Measurements from ENCODE around the gene PGAM2.
A peak's percentile ranks its signal among the peaks of the same experiment; 100 is the strongest.

The PGAM2 gene

GRCh38 chr7:44067064-44067951 lies 1.9 kb upstream of the PGAM2 start:
- Mint-ChIP-seq H3K36me3 (ENCODE audit: low read depth) (peaks cover 7% of the 10 kb centered on the region), H3K9me3 (no peaks in the 10 kb centered on the region), H3K4me3 (no peak overlapping the region), H3K4me1 (ENCODE audit: low read depth) (peaks cover 3% of the 10 kb centered on the region), H3K27me3 (ENCODE audit: low read depth) (no peaks in the 10 kb centered on the region), H3K27ac (peak overlapping the region; percentile 31)

- Mint-ChIP-seq H3K27me3 (ENCODE audit: low read depth) (no peaks in the 10 kb centered on the region), H3K4me1 (ENCODE audit: low read depth) (peaks cover 3% of the 10 kb centered on the region), H3K4me3 (no peak overlapping the region), H3K27ac (no peak overlapping the region), H3K9me3 (no peaks in the 10 kb centered on the region), H3K36me3 (ENCODE audit: low read depth) (peaks cover 8% of the 10 kb centered on the region)
Observed at GRCh38 chr7:44066494-44067063, 1.2 kb upstream of the PGAM2 start.

DNA sequence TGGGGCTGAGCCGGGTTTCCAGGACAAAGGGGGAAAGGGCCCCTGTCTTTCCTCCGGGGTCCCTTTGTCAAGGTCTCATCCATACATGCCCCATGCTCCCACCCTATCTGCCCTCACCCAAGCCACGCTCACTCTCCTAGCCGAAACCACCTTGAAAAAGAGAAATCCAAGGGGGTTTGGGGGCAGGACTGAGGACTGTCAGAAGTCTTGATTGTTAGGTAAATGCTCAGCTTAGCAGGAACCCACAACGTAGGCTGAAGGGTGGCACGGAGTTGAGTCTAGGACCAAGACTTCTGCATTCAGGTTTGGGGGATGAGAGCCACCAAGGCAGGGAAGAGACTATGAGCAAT lies 719 bp upstream of the PGAM2 start:
- Mint-ChIP-seq H3K27ac (peak overlapping the region; percentile 36), H3K4me1 (ENCODE audit: low read depth) (peaks cover 3% of the 10 kb centered on the region), H3K36me3 (ENCODE audit: low read depth) (peaks cover 10% of the 10 kb centered on the region), H3K9me3 (no peaks in the 10 kb centered on the region), H3K4me3 (no peak overlapping the region), H3K27me3 (ENCODE audit: low read depth) (no peaks in the 10 kb centered on the region)

DNA sequence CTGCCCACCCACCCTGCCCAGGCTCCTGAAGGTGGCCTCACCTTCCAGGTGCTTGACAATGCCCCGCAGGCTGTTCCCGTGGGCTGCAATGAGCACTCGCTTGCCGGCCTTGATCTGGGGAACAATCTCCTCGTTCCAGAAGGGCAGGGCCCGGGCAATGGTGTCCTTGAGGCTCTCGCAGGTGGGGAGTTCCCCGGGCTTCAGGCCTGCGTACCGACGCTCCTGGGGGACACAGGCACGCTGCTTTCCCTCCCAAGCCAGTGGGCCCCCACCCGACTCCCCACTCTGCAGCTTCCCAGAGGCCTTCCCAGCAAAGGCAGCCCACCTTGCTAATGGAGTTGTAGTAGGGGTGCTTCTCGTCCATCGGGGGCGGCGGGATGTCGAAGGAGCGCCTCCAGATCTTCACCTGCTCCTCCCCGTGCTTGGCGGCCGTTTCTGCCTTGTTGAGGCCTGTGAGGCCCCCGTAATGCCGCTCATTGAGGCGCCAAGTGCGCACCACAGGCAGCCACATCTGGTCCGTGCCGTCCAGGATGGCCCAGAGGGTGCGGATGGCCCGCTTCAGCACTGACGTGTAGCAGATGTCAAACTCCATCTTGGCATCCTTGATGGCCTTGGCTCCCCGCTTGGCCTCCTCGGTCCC lies 456 bp downstream of the PGAM2 start:
- no peak overlapping the region for H3K27ac Mint-ChIP-seq
- H3K27me3 Mint-ChIP-seq (ENCODE audit: low read depth) = no peaks in the 10 kb centered on the region
- H3K4me1 Mint-ChIP-seq (ENCODE audit: low read depth) = peaks cover 3% of the 10 kb centered on the region
- H3K36me3 Mint-ChIP-seq (ENCODE audit: low read depth) = peaks cover 10% of the 10 kb centered on the region
- H3K9me3 Mint-ChIP-seq = no peaks in the 10 kb centered on the region
- no peak overlapping the region for H3K4me3 Mint-ChIP-seq

DNA sequence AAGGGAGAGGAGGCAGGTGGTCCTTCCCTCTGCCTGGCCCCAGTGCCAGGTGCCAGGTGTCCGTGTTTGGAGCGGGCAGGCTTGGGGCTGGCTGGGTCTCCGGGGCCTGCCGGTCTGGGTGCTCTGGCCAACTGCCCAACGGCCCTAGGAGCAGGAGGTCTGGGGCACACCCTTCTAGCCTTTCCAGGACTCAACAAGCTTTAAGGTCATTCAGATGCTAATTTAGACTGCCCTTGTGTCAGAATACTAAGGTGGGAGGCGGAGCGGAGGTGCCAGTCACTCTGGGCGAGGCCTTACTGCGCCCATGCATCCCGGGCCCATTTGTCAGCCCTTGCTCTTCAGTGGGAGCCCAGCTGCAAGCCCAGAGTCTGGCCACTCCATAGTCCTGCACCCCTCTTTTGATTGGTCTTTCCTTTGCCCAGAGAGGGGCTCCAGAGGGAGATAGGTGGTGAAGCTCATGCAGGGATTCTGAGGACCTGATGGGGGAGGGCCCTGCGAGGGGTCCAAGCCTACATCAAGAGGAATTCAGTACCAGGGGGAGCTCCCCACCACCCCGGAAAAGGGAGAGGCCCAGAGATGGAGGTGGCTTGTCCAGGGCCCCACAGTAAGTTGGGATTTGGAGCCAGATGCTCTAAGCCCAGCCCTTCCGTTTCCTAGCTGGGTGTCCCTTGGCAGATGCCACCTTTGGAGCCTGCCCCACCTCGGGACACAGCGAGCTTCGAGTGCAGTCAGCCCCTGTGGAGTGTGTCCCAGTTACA lies 1.3 kb downstream of the PGAM2 start:
- no peaks in the 10 kb centered on the region for H3K27me3 Mint-ChIP-seq (ENCODE audit: low read depth)
- H3K4me3 Mint-ChIP-seq = no peak overlapping the region
- H3K4me1 Mint-ChIP-seq (ENCODE audit: low read depth) = peaks cover 3% of the 10 kb centered on the region
- no peaks in the 10 kb centered on the region for H3K9me3 Mint-ChIP-seq
- peaks cover 12% of the 10 kb centered on the region for H3K36me3 Mint-ChIP-seq (ENCODE audit: low read depth)
- no peak overlapping the region for H3K27ac Mint-ChIP-seq

DNA sequence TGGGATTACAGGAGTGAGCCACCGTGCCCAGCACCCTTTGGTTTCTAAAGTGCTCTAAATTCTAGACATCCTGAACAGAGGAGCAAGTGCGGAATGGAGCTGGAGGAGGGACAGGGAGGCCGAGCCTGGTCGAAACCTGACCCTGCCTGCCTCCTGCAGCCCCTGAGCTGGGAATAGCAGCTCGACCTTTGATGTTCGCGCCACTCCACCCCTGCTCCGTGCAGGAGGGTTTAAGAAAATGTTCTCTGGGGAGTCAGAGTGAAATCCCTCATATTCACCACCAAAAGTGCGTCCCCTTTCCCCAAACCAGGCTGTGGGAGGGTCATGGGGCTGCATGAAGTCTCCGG lies 1.8 kb downstream of the PGAM2 start:
- Mint-ChIP-seq H3K4me3 (no peak overlapping the region), H3K36me3 (ENCODE audit: low read depth) (peaks cover 17% of the 10 kb centered on the region), H3K4me1 (ENCODE audit: low read depth) (peaks cover 3% of the 10 kb centered on the region), H3K27ac (no peak overlapping the region), H3K9me3 (no peaks in the 10 kb centered on the region), H3K27me3 (ENCODE audit: low read depth) (no peaks in the 10 kb centered on the region)

- Mint-ChIP-seq H3K27me3 (ENCODE audit: low read depth) (no peaks in the 10 kb centered on the region), H3K4me1 (ENCODE audit: low read depth) (peaks cover 3% of the 10 kb centered on the region), H3K27ac (no peak overlapping the region), H3K9me3 (no peaks in the 10 kb centered on the region), H3K36me3 (ENCODE audit: low read depth) (peaks cover 22% of the 10 kb centered on the region), H3K4me3 (no peak overlapping the region)
Observed at GRCh38 chr7:44062903-44063295, 2.5 kb downstream of the PGAM2 start.

DNA sequence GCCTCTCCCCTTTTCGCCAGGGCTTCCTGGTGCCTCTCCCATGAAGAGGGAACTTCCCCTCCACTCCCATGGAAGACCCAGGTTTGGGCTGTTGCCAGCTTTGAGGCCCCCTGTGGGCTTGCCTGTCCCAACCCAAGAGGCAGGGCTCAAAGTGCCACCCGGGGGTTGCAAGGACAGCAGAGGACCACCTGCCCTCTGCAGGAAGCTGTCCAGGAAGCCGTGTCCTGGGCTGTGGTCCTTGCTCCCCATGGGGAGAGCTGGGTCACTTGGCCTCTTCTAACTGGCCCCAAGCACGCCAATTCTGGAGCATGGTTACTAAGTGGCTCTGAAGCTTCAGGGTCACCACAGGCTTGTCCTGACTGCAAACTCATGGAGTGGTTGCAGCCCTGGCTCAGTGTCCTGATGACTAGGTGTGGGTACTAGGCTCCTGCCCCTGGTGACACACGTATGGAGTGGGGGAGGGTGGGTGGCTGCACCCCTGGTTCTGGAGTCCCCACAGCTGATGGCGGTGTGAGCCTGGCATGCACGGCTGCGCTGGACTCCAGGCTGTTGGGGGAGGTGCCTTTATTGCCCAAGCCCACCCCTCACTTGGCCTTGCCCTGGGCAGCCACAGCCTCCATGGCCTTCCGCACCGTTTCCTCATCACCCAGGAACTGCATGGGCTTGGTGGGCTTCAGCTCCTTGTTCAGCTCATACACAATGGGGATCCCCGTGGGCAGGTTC lies 3.0 kb downstream of the PGAM2 start:
- Mint-ChIP-seq H3K4me3 (no peak overlapping the region), H3K27me3 (ENCODE audit: low read depth) (no peaks in the 10 kb centered on the region), H3K4me1 (ENCODE audit: low read depth) (peaks cover 3% of the 10 kb centered on the region), H3K36me3 (ENCODE audit: low read depth) (peaks cover 25% of the 10 kb centered on the region), H3K9me3 (no peaks in the 10 kb centered on the region), H3K27ac (no peak overlapping the region)

GRCh38 chr7:44061645-44062179 lies 3.7 kb downstream of the PGAM2 start:
- Mint-ChIP-seq H3K4me3 (no peak overlapping the region), H3K27ac (no peak overlapping the region), H3K27me3 (ENCODE audit: low read depth) (no peaks in the 10 kb centered on the region), H3K36me3 (ENCODE audit: low read depth) (peaks cover 27% of the 10 kb centered on the region), H3K9me3 (no peaks in the 10 kb centered on the region), H3K4me1 (ENCODE audit: low read depth) (peaks cover under 1% of the 10 kb centered on the region)

GRCh38 chr7:44060948-44061644 lies 4.3 kb downstream of the PGAM2 start:
- H3K4me1 Mint-ChIP-seq (ENCODE audit: low read depth) = no peaks in the 10 kb centered on the region
- H3K27me3 Mint-ChIP-seq (ENCODE audit: low read depth) = no peaks in the 10 kb centered on the region
- no peaks in the 10 kb centered on the region for H3K9me3 Mint-ChIP-seq
- H3K27ac Mint-ChIP-seq = no peak overlapping the region
- H3K4me3 Mint-ChIP-seq = no peak overlapping the region
- H3K36me3 Mint-ChIP-seq (ENCODE audit: low read depth) = peaks cover 29% of the 10 kb centered on the region

DNA sequence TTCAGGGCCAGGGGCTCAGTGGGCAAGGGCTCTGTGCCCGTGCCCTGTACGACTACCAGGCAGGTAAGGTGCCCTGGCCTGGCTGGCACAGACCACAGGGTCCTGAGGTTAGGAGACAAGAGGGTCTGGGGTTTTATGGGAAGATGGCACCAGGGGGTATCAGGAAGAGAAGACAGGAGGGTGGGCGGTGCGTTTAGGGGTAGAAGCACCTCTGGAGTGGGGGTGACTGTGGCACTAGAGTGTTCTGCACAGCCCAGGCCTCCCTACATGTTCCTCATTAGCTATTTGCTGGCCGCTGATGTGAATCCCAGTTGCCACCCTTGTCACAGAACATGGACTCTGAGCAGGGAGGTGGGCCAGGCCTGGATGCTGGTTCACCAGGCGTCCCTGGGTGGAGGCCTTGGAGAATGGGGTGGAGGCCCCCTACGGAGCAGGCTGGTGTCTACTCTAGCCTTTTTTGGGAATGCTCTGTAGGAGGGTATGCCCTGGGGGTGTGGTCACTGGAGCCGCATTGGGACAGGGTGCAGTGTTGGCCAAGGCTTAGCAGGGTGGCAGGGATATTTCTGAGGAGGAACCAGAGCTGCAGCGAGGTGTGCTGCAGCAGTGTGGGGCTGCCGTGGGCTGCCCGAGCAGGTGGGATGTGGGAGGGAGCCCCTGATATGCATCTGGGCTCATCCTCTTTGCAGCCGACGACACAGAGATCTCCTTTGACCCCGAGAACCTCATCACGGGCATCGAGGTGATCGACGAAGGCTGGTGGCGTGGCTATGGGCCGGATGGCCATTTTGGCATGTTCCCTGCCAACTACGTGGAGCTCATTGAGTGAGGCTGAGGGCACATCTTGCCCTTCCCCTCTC lies 5.0 kb downstream of the PGAM2 start:
- Mint-ChIP-seq H3K4me1 (ENCODE audit: low read depth) (peaks cover 2% of the 10 kb centered on the region), H3K27ac (no peak overlapping the region), H3K27me3 (ENCODE audit: low read depth) (no peaks in the 10 kb centered on the region), H3K9me3 (no peaks in the 10 kb centered on the region), H3K36me3 (ENCODE audit: low read depth) (peaks cover 34% of the 10 kb centered on the region), H3K4me3 (no peak overlapping the region)

DNA sequence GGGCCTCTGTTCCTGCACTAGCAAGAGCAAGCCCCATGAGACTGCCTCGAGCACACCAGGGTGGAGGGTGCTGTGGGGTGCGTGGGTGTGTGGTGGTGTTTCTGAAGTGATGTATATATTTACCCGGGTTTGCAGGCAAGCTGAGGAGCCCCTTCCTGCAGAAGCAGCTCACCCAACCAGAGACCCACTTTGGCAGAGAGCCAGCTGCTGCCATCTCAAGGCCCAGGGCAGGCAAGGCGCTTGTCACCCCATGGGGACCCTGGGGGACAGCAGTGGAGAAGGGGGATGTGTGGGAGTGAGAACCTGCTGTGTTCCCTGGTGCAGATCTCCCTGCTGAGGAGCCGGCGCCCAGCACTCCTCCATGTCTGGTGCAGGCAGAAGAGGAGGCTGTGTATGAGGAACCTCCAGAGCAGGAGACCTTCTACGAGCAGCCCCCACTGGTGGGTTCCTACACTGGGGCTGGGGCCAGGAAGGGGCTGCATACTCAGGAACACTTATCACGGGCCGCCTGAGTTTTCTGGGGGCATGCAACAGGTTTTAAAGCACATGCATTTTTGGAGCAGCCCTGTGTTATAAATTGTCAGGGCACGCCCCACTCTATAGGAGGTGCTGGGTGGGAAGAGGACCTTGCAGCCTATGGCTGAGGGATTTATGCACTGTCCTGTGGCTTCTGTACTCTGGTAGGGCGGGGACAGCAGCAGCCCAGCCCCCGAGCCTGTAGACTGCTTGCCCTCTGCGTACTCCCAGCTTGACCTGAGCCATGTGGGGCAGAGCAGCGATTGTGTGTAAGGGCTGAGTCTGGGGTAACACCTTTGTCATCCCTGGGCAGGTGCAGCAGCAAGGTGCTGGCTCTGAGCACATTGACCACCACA lies 5.9 kb downstream of the PGAM2 start:
- H3K27me3 Mint-ChIP-seq (ENCODE audit: low read depth) = no peaks in the 10 kb centered on the region
- no peaks in the 10 kb centered on the region for H3K9me3 Mint-ChIP-seq
- no peak overlapping the region for H3K27ac Mint-ChIP-seq
- peaks cover 37% of the 10 kb centered on the region for H3K36me3 Mint-ChIP-seq (ENCODE audit: low read depth)
- peaks cover 6% of the 10 kb centered on the region for H3K4me1 Mint-ChIP-seq (ENCODE audit: low read depth)
- no peak overlapping the region for H3K4me3 Mint-ChIP-seq

All from T-helper 1 cell treated with Interleukin-12 subunit alpha and Interleukin-12 subunit beta and Interleukin-4 antibody, amounts not matched to agents 30 μg/mL and 1 μg/mL, for 36 hours (primary cell).